ENCODE data around the gene DLX4.

- TF ChIP-seq, protein P1, sequence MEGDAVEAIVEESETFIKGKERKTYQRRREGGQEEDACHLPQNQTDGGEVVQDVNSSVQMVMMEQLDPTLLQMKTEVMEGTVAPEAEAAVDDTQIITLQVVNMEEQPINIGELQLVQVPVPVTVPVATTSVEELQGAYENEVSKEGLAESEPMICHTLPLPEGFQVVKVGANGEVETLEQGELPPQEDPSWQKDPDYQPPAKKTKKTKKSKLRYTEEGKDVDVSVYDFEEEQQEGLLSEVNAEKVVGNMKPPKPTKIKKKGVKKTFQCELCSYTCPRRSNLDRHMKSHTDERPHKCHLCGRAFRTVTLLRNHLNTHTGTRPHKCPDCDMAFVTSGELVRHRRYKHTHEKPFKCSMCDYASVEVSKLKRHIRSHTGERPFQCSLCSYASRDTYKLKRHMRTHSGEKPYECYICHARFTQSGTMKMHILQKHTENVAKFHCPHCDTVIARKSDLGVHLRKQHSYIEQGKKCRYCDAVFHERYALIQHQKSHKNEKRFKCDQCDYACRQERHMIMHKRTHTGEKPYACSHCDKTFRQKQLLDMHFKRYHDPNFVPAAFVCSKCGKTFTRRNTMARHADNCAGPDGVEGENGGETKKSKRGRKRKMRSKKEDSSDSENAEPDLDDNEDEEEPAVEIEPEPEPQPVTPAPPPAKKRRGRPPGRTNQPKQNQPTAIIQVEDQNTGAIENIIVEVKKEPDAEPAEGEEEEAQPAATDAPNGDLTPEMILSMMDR (IDR thresholded peaks at IDR 0.05), result no peak
- TF ChIP-seq POLR2A (IDR thresholded peaks at IDR 0.05) (no peak), POLR2AphosphoS5 (IDR thresholded peaks at IDR 0.05) (no peak)
Observed at GRCh38 chr17:49970498-49970897, 1.5 kb downstream of the DLX4 start.
